PC-9 (cell line): ENCODE measurements around the gene SELE. TPM values are rescaled to one million over a fixed set of nuclear protein-coding genes. Genes with fewer than 3 reads are reported as not detected.

Experiments
- BruUV-seq: library from RNA; stranded (reverse); fragments of 400-500 nt; replicated peaks from 2 replicates; lab custom pipeline; 2021; lab: Mats Ljungman, UMichigan
- CTCF ChIA-PET: fragments of 300-600 bp; sonication (Branson Sonifier 250); formaldehyde crosslinking; loops from one replicate; lab custom pipeline; 2022; ENCODE audit warnings: antibody characterized with exemption; lab: Charles Lee
- POLR2A ChIA-PET: fragments of 300-600 bp; sonication (Branson Sonifier 250); formaldehyde crosslinking; loops from one replicate; lab custom pipeline; 2022; ENCODE audit warnings: antibody characterized with exemption; ENCODE audit not compliant: unreplicated experiment; lab: Charles Lee
- DNase-seq, 2 experiments: peaks; one replicate each; pipeline versions ENCODE4 v3.0.0 to v3.0.0-alpha.2; 2015 to 2022; ENCODE audit warnings: mixed read lengths in 1 of 2
- H2AFZ ChIP-seq: fragments of 200-600 bp; sonication (generic); 2 replicates; pipeline ENCODE4 v1.8.1; 2017; ENCODE audit warnings: antibody characterized with exemption
- H3F3A ChIP-seq: fragments of 200-600 bp; sonication (generic); 2 replicates; pipeline ENCODE4 v1.8.1; 2017; ENCODE audit warnings: antibody characterized with exemption, mild to moderate bottlenecking, low read depth; ENCODE audit not compliant: insufficient read depth
- H3K27ac ChIP-seq: fragments of 200-600 bp; sonication (generic); 2 replicates; pipeline ENCODE4 v1.6.1; 2016; ENCODE audit warnings: mixed run types
- H3K27me3 ChIP-seq: fragments of 200-600 bp; sonication (generic); 2 replicates; pipeline ENCODE4 v1.6.1; 2016; ENCODE audit warnings: low read depth, mixed run types; ENCODE audit not compliant: insufficient read depth
- H3K36me3 ChIP-seq: fragments of 200-600 bp; sonication (generic); 2 replicates; pipeline ENCODE4 v1.6.1; 2016; ENCODE audit warnings: low read depth, mixed run types
- H3K4me1 ChIP-seq: fragments of 200-600 bp; sonication (generic); replicated peaks from 2 replicates; pipeline ENCODE4 v1.6.1; 2016; ENCODE audit warnings: mixed run types; ENCODE audit not compliant: insufficient read depth
- H3K4me2 ChIP-seq: fragments of 200-600 bp; sonication (generic); 2 replicates; pipeline ENCODE4 v1.6.1; 2017; ENCODE audit warnings: mixed run types
- H3K4me3 ChIP-seq: fragments of 200-600 bp; sonication (generic); 2 replicates; pipeline ENCODE4 v1.6.1; 2016; ENCODE audit warnings: mixed run types
- H3K79me2 ChIP-seq: fragments of 200-600 bp; sonication (generic); 2 replicates; pipeline ENCODE4 v1.6.1; 2017; ENCODE audit warnings: low read depth, mixed run types
- H3K9me2 ChIP-seq: fragments of 200-600 bp; sonication (generic); 2 replicates; pipeline ENCODE4 v1.8.1; 2017; ENCODE audit warnings: mild to moderate bottlenecking; ENCODE audit not compliant: insufficient read depth
- H3K9me3 ChIP-seq: fragments of 200-600 bp; sonication (generic); 2 replicates; pipeline ENCODE4 v1.8.1; 2016; ENCODE audit warnings: low read depth; ENCODE audit not compliant: insufficient read depth
- H4K20me1 ChIP-seq: fragments of 200-600 bp; sonication (generic); 2 replicates; pipeline ENCODE4 v1.8.1; 2017; ENCODE audit not compliant: insufficient read depth
- EZH2 ChIP-seq: fragments of 200-600 bp; sonication (generic); IDR thresholded peaks from 2 replicates; pipeline ENCODE4 v1.8.0; 2017; ENCODE audit warnings: antibody characterized with exemption, low read depth
- intact Hi-C: fragments of 100-400 bp; cut with micrococcal nuclease; formaldehyde crosslinking; loops from one replicate; pipeline ENCODE4 v1.10.0; 2022; ENCODE audit not compliant: unreplicated experiment
- total RNA-seq: library from RNA; stranded (reverse); gene quantifications from 2 replicates; pipeline ENCODE4 v1.2.3, GENCODE V29; 2021
- TF ChIP-seq, protein P1 (sequence below): fragments of 200-600 bp; sonication (generic); conservative IDR thresholded peaks from 2 replicates; pipeline ENCODE4 v1.6.1; 2017; ENCODE audit warnings: mixed run types, antibody characterized with exemption, mild to moderate bottlenecking, moderate library complexity

SELE gene
- total RNA-seq, 1 experiment from 2014 or later: not detected

DNA sequence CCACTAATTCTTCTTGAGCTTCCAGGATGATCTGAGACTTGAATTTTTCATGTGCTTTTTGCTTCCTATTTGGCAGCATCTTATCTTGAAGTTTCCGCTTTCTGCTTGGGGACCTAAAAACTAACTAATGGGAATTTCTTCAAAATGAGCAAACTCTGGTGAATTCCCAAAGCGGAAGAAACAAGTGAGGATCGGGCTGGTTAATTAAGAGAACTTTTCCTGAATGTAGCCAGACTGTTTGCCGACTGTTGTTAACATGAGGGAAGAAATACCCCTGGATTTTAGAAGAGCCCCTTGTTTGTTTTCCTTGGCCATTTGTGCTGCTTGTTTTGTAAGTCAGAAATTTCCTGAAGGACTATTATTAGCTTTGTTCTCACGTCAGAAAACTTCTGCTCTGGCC lies 6.1 kb upstream of the SELE start:
- CTCF ChIA-PET: interaction anchor here (0.7 kb wide), 1 partner anchor 82 kb away, joined by 5 read pairs; no protein-coding TSS in a partner anchor
- Histone ChIP-seq H2AFZ (no peak overlapping the region), H3K4me1 (0 out of 2 replicates have a peak, but pooled peaks cover 4% of the 10 kb centered on the region), H3K36me3 (no peaks in the 10 kb centered on the region), H3K27me3 (no peaks in the 10 kb centered on the region), H3K27ac (no peak overlapping the region), H3F3A (no peaks in the 10 kb centered on the region), H3K4me3 (no peak overlapping the region), H3K4me2 (no peak overlapping the region), H3K9me3 (no peaks in the 10 kb centered on the region), H3K9me2 (no peaks in the 10 kb centered on the region), H4K20me1 (no peaks in the 10 kb centered on the region), H3K79me2 (no peaks in the 10 kb centered on the region)
- POLR2A ChIA-PET: no interaction called here
- intact Hi-C loops: no loop called here
- no peak for TF ChIP-seq EZH2
- TF ChIP-seq, protein P1, sequence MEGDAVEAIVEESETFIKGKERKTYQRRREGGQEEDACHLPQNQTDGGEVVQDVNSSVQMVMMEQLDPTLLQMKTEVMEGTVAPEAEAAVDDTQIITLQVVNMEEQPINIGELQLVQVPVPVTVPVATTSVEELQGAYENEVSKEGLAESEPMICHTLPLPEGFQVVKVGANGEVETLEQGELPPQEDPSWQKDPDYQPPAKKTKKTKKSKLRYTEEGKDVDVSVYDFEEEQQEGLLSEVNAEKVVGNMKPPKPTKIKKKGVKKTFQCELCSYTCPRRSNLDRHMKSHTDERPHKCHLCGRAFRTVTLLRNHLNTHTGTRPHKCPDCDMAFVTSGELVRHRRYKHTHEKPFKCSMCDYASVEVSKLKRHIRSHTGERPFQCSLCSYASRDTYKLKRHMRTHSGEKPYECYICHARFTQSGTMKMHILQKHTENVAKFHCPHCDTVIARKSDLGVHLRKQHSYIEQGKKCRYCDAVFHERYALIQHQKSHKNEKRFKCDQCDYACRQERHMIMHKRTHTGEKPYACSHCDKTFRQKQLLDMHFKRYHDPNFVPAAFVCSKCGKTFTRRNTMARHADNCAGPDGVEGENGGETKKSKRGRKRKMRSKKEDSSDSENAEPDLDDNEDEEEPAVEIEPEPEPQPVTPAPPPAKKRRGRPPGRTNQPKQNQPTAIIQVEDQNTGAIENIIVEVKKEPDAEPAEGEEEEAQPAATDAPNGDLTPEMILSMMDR: no peak
- BruUV-seq: no TSS peak
- no peak for DNase-seq

DNA sequence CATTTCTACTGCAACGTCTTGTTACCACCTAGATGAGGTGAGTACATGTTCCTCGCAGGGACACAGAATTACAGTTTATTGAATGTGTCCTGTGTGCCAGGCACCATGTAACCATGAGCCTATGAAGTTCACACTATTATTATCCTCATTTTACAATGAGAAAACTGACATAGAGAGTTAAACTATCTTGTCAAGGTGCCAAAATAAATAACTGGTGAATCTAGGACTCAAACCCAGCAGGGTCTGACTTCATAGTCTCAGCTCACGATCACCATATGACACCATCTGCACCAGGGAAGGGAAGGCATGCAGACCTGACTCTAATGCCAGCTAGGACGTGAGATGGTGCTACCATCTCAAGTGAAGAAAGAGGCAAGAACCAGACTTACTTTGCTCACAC lies 2.4 kb downstream of the SELE start:
- H3K9me3 ChIP-seq: no peaks in the 10 kb centered on the region
- no peak for DNase-seq
- no peaks in the 10 kb centered on the region for H3K27me3 ChIP-seq
- no peak overlapping the region for H3K27ac ChIP-seq
- no peaks in the 10 kb centered on the region for H3K79me2 ChIP-seq
- peak overlapping the region; percentile 10; the same call in 1 of the 2 replicates for H2AFZ ChIP-seq
- no peaks in the 10 kb centered on the region for H3K4me1 ChIP-seq
- intact Hi-C loops: no loop called here
- H4K20me1 ChIP-seq: no peaks in the 10 kb centered on the region
- no peaks in the 10 kb centered on the region for H3K36me3 ChIP-seq
- ChIA-PET CTCF (no interaction called here), POLR2A (no interaction called here)
- H3K9me2 ChIP-seq: 0 out of 2 replicates have a peak, but pooled peaks cover 2% of the 10 kb centered on the region
- no peaks in the 10 kb centered on the region; the same call in 1 of the 2 replicates for H3F3A ChIP-seq
- no peak overlapping the region for H3K4me2 ChIP-seq
- TF ChIP-seq EZH2: no peak
- TF ChIP-seq, protein P1: no peak
- BruUV-seq: no TSS peak
- no peak overlapping the region for H3K4me3 ChIP-seq

DNA sequence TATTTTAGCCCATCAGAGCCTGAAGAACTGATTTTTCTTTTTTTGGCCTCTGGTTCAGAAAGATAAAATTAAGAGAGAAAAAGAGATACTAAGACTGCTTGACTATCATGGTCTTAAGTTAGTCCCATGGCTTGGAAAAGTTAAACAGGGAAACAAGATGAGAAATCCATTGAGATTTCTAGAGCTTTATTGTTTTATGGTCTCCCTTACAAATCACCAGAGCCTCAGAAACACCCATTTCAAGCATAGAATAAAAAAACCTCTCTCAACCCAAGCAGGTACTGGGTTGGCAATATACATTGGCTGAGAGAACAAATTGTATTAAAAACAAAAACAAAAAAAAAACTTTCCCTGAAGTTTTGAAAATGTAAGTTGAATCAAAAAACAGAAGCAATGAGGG lies 3.9 kb downstream of the SELE start:
- Histone ChIP-seq H3K9me2 (0 out of 2 replicates have a peak, but pooled peaks cover 3% of the 10 kb centered on the region), H3K79me2 (no peaks in the 10 kb centered on the region), H3K36me3 (no peaks in the 10 kb centered on the region), H2AFZ (no peak overlapping the region), H3K27me3 (no peaks in the 10 kb centered on the region), H3K4me1 (no peaks in the 10 kb centered on the region), H3K9me3 (no peaks in the 10 kb centered on the region), H3F3A (no peaks in the 10 kb centered on the region; the same call in 1 of the 2 replicates), H3K4me2 (no peak overlapping the region), H3K27ac (no peak overlapping the region), H4K20me1 (no peaks in the 10 kb centered on the region), H3K4me3 (no peak overlapping the region)
- intact Hi-C loops: no loop called here
- ChIA-PET CTCF (no interaction called here), POLR2A (no interaction called here)
- DNase-seq: no peak
- TF ChIP-seq EZH2: no peak
- TF ChIP-seq, protein P1: no peak
- no TSS peak for BruUV-seq
